GM12872 (cell line): ENCODE results near the gene TFPI.

ENCODE experiments used
- CTCF ChIP-seq: IDR thresholded peaks from 3 replicates; pipeline ENCODE4 v1.5.1; 2011; ENCODE audit warnings: low read depth, mild to moderate bottlenecking, low read length, moderate library complexity; ENCODE audit not compliant: insufficient read depth

The TFPI gene

GRCh38 chr2:187550857-187551256, 3.4 kb downstream of the TFPI start:
- TF ChIP-seq CTCF, result no peak

- TF ChIP-seq CTCF, result no peak
These were observed 4.2 kb downstream of the TFPI start for GRCh38 chr2:187549951-187550555.

- TF ChIP-seq CTCF, result no peak
These were observed 5.0 kb downstream of the TFPI start for GRCh38 chr2:187549193-187549592.

GRCh38 chr2:187548656-187549055, 5.6 kb downstream of the TFPI start:
- no peak for TF ChIP-seq CTCF

GRCh38 chr2:187547353-187547979, 6.8 kb downstream of the TFPI start:
- TF ChIP-seq CTCF, result no peak

- no peak for TF ChIP-seq CTCF
These were observed 7.4 kb downstream of the TFPI start for GRCh38 chr2:187546762-187547333.

GRCh38 chr2:187545238-187545751, 8.9 kb downstream of the TFPI start:
- no peak for TF ChIP-seq CTCF
